Calu3 (cell line): ENCODE measurements around the gene EFNA1. TPM values are rescaled to one million over a fixed set of nuclear protein-coding genes. Genes with fewer than 3 reads are reported as not detected.
A peak's percentile ranks its signal among the peaks of the same experiment; 100 is the strongest.

Experiments used
- BruUV-seq: library from RNA; stranded (reverse); fragments of 400-500 nt; replicated peaks from 2 replicates; lab custom pipeline; 2021; lab: Mats Ljungman, UMichigan
- CTCF ChIA-PET: fragments of 300-600 bp; sonication (Branson Sonifier 250); formaldehyde crosslinking; loops from one replicate; lab custom pipeline; 2022; ENCODE audit warnings: antibody characterized with exemption; lab: Charles Lee
- DNase-seq: peaks from one replicate; pipeline ENCODE4 v3.0.0; 2022
- H3K27ac Mint-ChIP-seq: one replicate; pipeline ENCODE4 v1.8.0; 2022; ENCODE audit warnings: mixed read lengths; ENCODE audit not compliant: unreplicated experiment
- H3K27me3 Mint-ChIP-seq: one replicate; pipeline ENCODE4 v1.8.0; 2022; ENCODE audit warnings: mixed read lengths; ENCODE audit not compliant: unreplicated experiment
- H3K36me3 Mint-ChIP-seq: one replicate; pipeline ENCODE4 v1.8.0; 2022; ENCODE audit warnings: mild to moderate bottlenecking, moderate library complexity, mixed read lengths; ENCODE audit not compliant: insufficient read depth, unreplicated experiment
- H3K4me1 Mint-ChIP-seq: one replicate; pipeline ENCODE4 v1.8.0; 2022; ENCODE audit warnings: mild to moderate bottlenecking, low read depth, mixed read lengths; ENCODE audit not compliant: unreplicated experiment
- H3K4me3 Mint-ChIP-seq: one replicate; pipeline ENCODE4 v1.8.0; 2022; ENCODE audit warnings: mild to moderate bottlenecking, low read depth, moderate library complexity, mixed read lengths; ENCODE audit not compliant: unreplicated experiment
- H3K9me3 Mint-ChIP-seq: one replicate; pipeline ENCODE4 v1.8.0; 2022; ENCODE audit warnings: low read depth, mixed read lengths; ENCODE audit not compliant: unreplicated experiment
- intact Hi-C: fragments of 100-400 bp; cut with micrococcal nuclease; formaldehyde crosslinking; loops from one replicate; pipeline ENCODE4 v1.10.0; 2022; ENCODE audit not compliant: unreplicated experiment
- total RNA-seq: library from RNA; stranded (reverse); gene quantifications from 2 replicates; pipeline ENCODE4 v1.2.3, GENCODE V29; 2022
- TF ChIP-seq, protein P1 (sequence below): fragments of 200-600 bp; IDR thresholded peaks from one replicate; pipeline ENCODE4 v1.8.0; 2022; ENCODE audit warnings: antibody characterized with exemption; ENCODE audit not compliant: unreplicated experiment

Gene EFNA1
- total RNA-seq, 1 experiment from 2014 or later, result 41.7 TPM

DNA sequence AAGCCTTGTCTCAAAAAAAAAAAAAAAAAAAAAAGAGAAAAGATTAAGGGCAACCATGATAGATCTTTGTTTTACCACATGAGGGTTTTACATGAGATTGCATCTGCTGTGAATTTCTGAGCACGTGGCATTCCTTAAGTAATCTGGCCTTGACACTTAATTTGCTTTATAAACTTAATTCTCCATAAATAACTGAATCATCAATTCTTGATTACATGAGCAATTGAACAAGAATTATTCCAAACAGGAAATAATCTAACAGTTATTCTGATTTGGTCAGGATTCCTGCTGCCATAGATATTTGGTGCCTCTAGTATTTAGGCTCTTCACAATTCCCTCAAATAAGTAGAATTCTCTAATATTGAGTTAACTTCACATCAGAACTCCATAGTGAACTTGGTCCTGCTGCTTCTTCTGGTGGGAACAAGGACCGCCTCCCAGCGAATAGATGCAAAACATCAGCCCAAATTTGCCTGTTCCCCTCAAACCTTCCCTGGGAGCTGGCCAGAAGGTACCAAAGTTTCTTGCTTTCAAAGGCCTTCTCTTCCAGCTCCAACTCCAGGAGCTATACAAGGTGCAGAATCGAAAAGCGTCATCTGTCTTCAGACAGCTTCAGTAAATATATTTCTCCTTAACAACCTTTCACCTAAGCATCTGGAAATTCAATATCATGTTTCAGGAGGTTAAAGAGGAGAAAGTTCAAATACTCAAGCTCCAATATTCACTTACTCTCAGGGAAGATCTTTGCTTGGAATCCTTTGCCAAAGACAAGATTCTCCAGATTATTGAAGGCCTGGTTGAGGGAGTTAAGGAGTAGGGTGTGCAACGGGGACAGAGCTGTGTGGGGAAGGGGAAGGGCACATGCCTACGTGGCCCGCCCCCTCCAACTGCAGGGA lies 44.4 kb downstream of the EFNA1 start:
- TF ChIP-seq, protein P1, sequence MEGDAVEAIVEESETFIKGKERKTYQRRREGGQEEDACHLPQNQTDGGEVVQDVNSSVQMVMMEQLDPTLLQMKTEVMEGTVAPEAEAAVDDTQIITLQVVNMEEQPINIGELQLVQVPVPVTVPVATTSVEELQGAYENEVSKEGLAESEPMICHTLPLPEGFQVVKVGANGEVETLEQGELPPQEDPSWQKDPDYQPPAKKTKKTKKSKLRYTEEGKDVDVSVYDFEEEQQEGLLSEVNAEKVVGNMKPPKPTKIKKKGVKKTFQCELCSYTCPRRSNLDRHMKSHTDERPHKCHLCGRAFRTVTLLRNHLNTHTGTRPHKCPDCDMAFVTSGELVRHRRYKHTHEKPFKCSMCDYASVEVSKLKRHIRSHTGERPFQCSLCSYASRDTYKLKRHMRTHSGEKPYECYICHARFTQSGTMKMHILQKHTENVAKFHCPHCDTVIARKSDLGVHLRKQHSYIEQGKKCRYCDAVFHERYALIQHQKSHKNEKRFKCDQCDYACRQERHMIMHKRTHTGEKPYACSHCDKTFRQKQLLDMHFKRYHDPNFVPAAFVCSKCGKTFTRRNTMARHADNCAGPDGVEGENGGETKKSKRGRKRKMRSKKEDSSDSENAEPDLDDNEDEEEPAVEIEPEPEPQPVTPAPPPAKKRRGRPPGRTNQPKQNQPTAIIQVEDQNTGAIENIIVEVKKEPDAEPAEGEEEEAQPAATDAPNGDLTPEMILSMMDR, result no peak
- BruUV-seq, result no TSS peak
- peak overlapping the region; percentile 96 for H3K4me3 Mint-ChIP-seq
- H3K9me3 Mint-ChIP-seq, result no peaks in the 10 kb centered on the region
- H3K27ac Mint-ChIP-seq, result peak overlapping the region; percentile 83
- CTCF ChIA-PET, result interaction anchor here (0.7 to 3.8 kb wide), 20 partner anchors 14 to 720 kb away, joined by 3 to 32 read pairs (median 4); partner anchors contain the start of genes ADAM15, DPM3, PMVK and PYGO2
- intact Hi-C loops, result no loop called here
- H3K36me3 Mint-ChIP-seq, result peaks cover 50% of the 10 kb centered on the region
- H3K4me1 Mint-ChIP-seq, result peaks cover 37% of the 10 kb centered on the region
- H3K27me3 Mint-ChIP-seq, result peaks cover 21% of the 10 kb centered on the region
- no peak for DNase-seq

- intact Hi-C loops, result no loop called here
- H3K4me1 Mint-ChIP-seq, result peaks cover 45% of the 10 kb centered on the region
- peak within 1 kb of the TSS; percentile 96 for H3K4me3 Mint-ChIP-seq
- H3K27ac Mint-ChIP-seq, result peak within 1 kb of the TSS; percentile 83
- no peaks in the 10 kb centered on the region for H3K9me3 Mint-ChIP-seq
- peaks cover 45% of the 10 kb centered on the region for H3K36me3 Mint-ChIP-seq
- peak; percentile 96 for DNase-seq
- CTCF ChIA-PET, result interaction anchor here (0.6 to 3.8 kb wide), 35 partner anchors 13 to 613 kb away, joined by 3 to 32 read pairs (median 4); partner anchors contain the start of genes ADAM15, CLK2, DPM3 and EFNA3
- TSS peak; percentile 69 for BruUV-seq
- H3K27me3 Mint-ChIP-seq, result peaks cover 21% of the 10 kb centered on the region
- TF ChIP-seq, protein P1, result peak; percentile 89
These were observed 45.2 kb downstream of the EFNA1 start, which contains the start of gene KRTCAP2 for GRCh38 chr1:155172732-155173477. KRTCAP2 (minus strand) TSS chr1:155173304; CDS start chr1:155173224, 80 bp downstream.

GRCh38 chr1:155173478-155174323 lies 46.0 kb downstream of the EFNA1 start, which contains the start of gene TRIM46:
TRIM46 (plus strand) TSS chr1:155173849; CDS start chr1:155173967, 118 bp downstream.
- TF ChIP-seq, protein P1, result no peak
- H3K27ac Mint-ChIP-seq, result peak within 1 kb of the TSS; percentile 83
- BruUV-seq, result no TSS peak
- peaks cover 45% of the 10 kb centered on the region for H3K36me3 Mint-ChIP-seq
- no peaks in the 10 kb centered on the region for H3K9me3 Mint-ChIP-seq
- CTCF ChIA-PET, result interaction anchor here (0.7 to 3.8 kb wide), 27 partner anchors 12 to 614 kb away, joined by 3 to 32 read pairs (median 5); partner anchors contain the start of genes ADAM15, CLK2, DPM3 and PMVK
- H3K4me3 Mint-ChIP-seq, result peak within 1 kb of the TSS; percentile 96
- peaks cover 46% of the 10 kb centered on the region for H3K4me1 Mint-ChIP-seq
- intact Hi-C loops, result no loop called here
- peaks cover 21% of the 10 kb centered on the region for H3K27me3 Mint-ChIP-seq
- no peak for DNase-seq
